HCT116 (cell line): ENCODE measurements around the gene KRT6A. TPM values are rescaled to one million over a fixed set of nuclear protein-coding genes. Genes with fewer than 3 reads are reported as not detected.

Experiments used
- ATAC-seq: fragments of 200-7000 bp; cut with Tn5 transposase; 2 replicates; pipeline ENCODE4 v1.9.1; 2020; ENCODE audit warnings: mild to moderate bottlenecking, moderate library complexity
- BruUV-seq: library from RNA; stranded (reverse); fragments of 400-500 nt; replicated peaks from 2 replicates; lab custom pipeline; 2021; lab: Mats Ljungman, UMichigan
- CTCF ChIA-PET: fragments of 300-600 bp; sonication (Branson Sonifier 250); formaldehyde crosslinking; loops from one replicate; lab custom pipeline; 2021; ENCODE audit warnings: antibody characterized with exemption; lab: Charles Lee
- POLR2A ChIA-PET: fragments of 300-600, 350-600 bp; sonication (Branson Sonifier 250); formaldehyde crosslinking; loops from one replicate; lab custom pipeline; 2021; ENCODE audit warnings: antibody characterized with exemption; lab: Charles Lee
- RAD21 ChIA-PET, 2 experiments: fragments of 300-600 bp; sonication (Branson Sonifier 250); formaldehyde crosslinking; loops; one replicate each; lab custom pipeline; 2023; ENCODE audit warnings: low total read pairs in 2 of 2; ENCODE audit not compliant: uncharacterized antibody in 2 of 2, unreplicated experiment in 2 of 2, low non-redundant PET in 1 of 2; lab: Charles Lee
- DNase-seq: peaks from one replicate; pipeline ENCODE4 v3.0.0-alpha.2; 2010; ENCODE audit warnings: low read depth, low spot score
- H2AFZ ChIP-seq: fragments of 200-600 bp; shearing (Covaris generic), sonication (generic); 2 replicates; pipeline ENCODE4 v1.6.1; 2017; ENCODE audit warnings: low read depth, mixed run types, mixed read lengths, antibody characterized with exemption, low read length; ENCODE audit not compliant: poor library complexity, severe bottlenecking
- H3K27ac ChIP-seq: 2 replicates; pipeline ENCODE4 v1.5.1; 2012; ENCODE audit warnings: low read depth, low read length
- H3K27me3 ChIP-seq: fragments of 200-600 bp; sonication (generic); 2 replicates; pipeline ENCODE4 v1.6.1; 2016; ENCODE audit warnings: mixed run types, low read length, mixed read lengths; ENCODE audit not compliant: insufficient read depth
- H3K36me3 ChIP-seq, 2 experiments: fragments of 200-500 bp in 1 of 2; fragments of 200-600 bp in 1 of 2; sonication (Bioruptor generic) in 1 of 2; sonication (generic) in 1 of 2; 2 replicates each; pipeline versions ENCODE4 v1.5.1 to v1.6.1; 2014 to 2016; ENCODE audit warnings: low read length in 2 of 2, inconsistent platforms in 1 of 2, mixed read lengths in 1 of 2, mixed run types in 1 of 2; ENCODE audit not compliant: insufficient read depth in 2 of 2, control insufficient read depth in 1 of 2
- H3K4me1 ChIP-seq, 2 experiments: fragments of 200-600 bp in 1 of 2; sonication (generic) in 1 of 2; 2 replicates each; pipeline versions ENCODE4 v1.5.1 to v1.6.1; 2012 to 2017; ENCODE audit warnings: low read length in 2 of 2, inconsistent platforms in 1 of 2, mild to moderate bottlenecking in 1 of 2, mixed read lengths in 1 of 2, mixed run types in 1 of 2, moderate library complexity in 1 of 2; ENCODE audit not compliant: insufficient read depth in 2 of 2, control insufficient read depth in 1 of 2
- H3K4me2 ChIP-seq: fragments of 200-600 bp; sonication (generic); 2 replicates; pipeline ENCODE4 v1.6.1; 2017; ENCODE audit warnings: mixed run types, low read length, mixed read lengths
- H3K4me3 ChIP-seq, 2 experiments: fragments of 200-600 bp in 1 of 2; sonication (generic) in 1 of 2; replicated peaks in 1 of 2; 2 replicates each; pipeline ENCODE4 v1.5.1; 2011 to 2016; ENCODE audit warnings: low read length in 2 of 2, control low read depth in 1 of 2, low read depth in 1 of 2, mild to moderate bottlenecking in 1 of 2, mixed read lengths in 1 of 2, mixed run types in 1 of 2
- H3K79me2 ChIP-seq: fragments of 200-600 bp; sonication (generic); 2 replicates; pipeline ENCODE4 v1.6.1; 2017; ENCODE audit warnings: mild to moderate bottlenecking, mixed run types, low read length, moderate library complexity, mixed read lengths; ENCODE audit not compliant: insufficient read depth
- H3K9ac ChIP-seq: fragments of 200-600 bp; sonication (generic); 2 replicates; pipeline ENCODE4 v1.6.1; 2016; ENCODE audit warnings: low read length, mixed read lengths
- H3K9me2 ChIP-seq: fragments of 200-600 bp; sonication (generic), shearing (Covaris generic); 2 replicates; pipeline ENCODE4 v1.6.1; 2017; ENCODE audit warnings: mixed run types, mild to moderate bottlenecking, moderate library complexity; ENCODE audit not compliant: insufficient read depth
- H3K9me3 ChIP-seq, 2 experiments: fragments of 200-500 bp in 1 of 2; fragments of 200-600 bp in 1 of 2; sonication (Bioruptor generic) in 1 of 2; sonication (generic) in 1 of 2; 2 replicates each; pipeline ENCODE4 v1.6.1; 2014 to 2017; ENCODE audit warnings: low read length in 2 of 2, mixed read lengths in 2 of 2, inconsistent platforms in 1 of 2, low read depth in 1 of 2, mild to moderate bottlenecking in 1 of 2, mixed run types in 1 of 2, moderate library complexity in 1 of 2; ENCODE audit not compliant: control insufficient read depth in 1 of 2, insufficient read depth in 1 of 2
- H4K20me1 ChIP-seq: fragments of 200-600 bp; sonication (generic), shearing (Covaris generic); 2 replicates; pipeline ENCODE4 v1.6.1; 2017; ENCODE audit warnings: mixed run types, mild to moderate bottlenecking, moderate library complexity; ENCODE audit not compliant: insufficient read depth
- CBX3 ChIP-seq: IDR thresholded peaks from 2 replicates; pipeline ENCODE4 v1.6.1; 2012; ENCODE audit warnings: low read depth
- CEBPB ChIP-seq: IDR thresholded peaks from 2 replicates; pipeline ENCODE4 v1.6.1; 2012; ENCODE audit warnings: low read depth
- EGR1 ChIP-seq: IDR thresholded peaks from 2 replicates; pipeline ENCODE4 v1.6.1; 2012; ENCODE audit warnings: low read depth
- ELF1 ChIP-seq: IDR thresholded peaks from 2 replicates; pipeline ENCODE4 v1.6.1; 2012; ENCODE audit warnings: low read depth, borderline replicate concordance
- EZH2 ChIP-seq: fragments of 200-600 bp; sonication (generic); IDR thresholded peaks from 2 replicates; pipeline ENCODE4 v1.6.1; 2017; ENCODE audit warnings: antibody characterized with exemption, mixed run types
- POLR2A ChIP-seq: IDR thresholded peaks from 2 replicates; pipeline ENCODE4 v1.7.0; 2011; ENCODE audit warnings: borderline replicate concordance; ENCODE audit not compliant: insufficient read depth, insufficient read length; ENCODE audit errors: extremely low read depth
- POLR2AphosphoS5 ChIP-seq: IDR thresholded peaks from 2 replicates; pipeline ENCODE4 v1.6.1; 2011; ENCODE audit warnings: mild to moderate bottlenecking, low read depth, low read length, moderate library complexity
- RAD21 ChIP-seq: IDR thresholded peaks from 2 replicates; pipeline ENCODE4 v1.6.1; 2012; ENCODE audit warnings: low read depth, mild to moderate bottlenecking
- SIN3A ChIP-seq: IDR thresholded peaks from 2 replicates; pipeline ENCODE4 v1.6.1; 2012; ENCODE audit warnings: low read depth
- SP1 ChIP-seq: IDR thresholded peaks from 2 replicates; pipeline ENCODE4 v1.6.1; 2012; ENCODE audit warnings: low read depth
- SRF ChIP-seq: IDR thresholded peaks from 2 replicates; pipeline ENCODE4 v1.6.1; 2012; ENCODE audit warnings: low read depth
- TCF7L2 ChIP-seq: IDR thresholded peaks from 2 replicates; pipeline ENCODE4 v1.7.0; 2011; ENCODE audit warnings: borderline replicate concordance, inconsistent platforms; ENCODE audit not compliant: insufficient read depth, insufficient read length; ENCODE audit errors: extremely low read depth
- YY1 ChIP-seq: IDR thresholded peaks from 2 replicates; pipeline ENCODE4 v1.6.1; 2011; ENCODE audit warnings: low read length, low read depth, moderate library complexity, mild to moderate bottlenecking; ENCODE audit not compliant: insufficient replicate concordance; ENCODE audit errors: extremely low read depth
- ZFX ChIP-seq: fragments of 450-650 bp; IDR thresholded peaks from 2 replicates; pipeline ENCODE4 v1.6.1; 2017
- ZNF274 ChIP-seq: fragments of 200-500 bp; sonication (Bioruptor generic); IDR thresholded peaks from 2 replicates; pipeline ENCODE4 v1.6.1; 2014; ENCODE audit warnings: mild to moderate bottlenecking, low read depth, low read length, inconsistent platforms
- intact Hi-C: fragments of 100-400 bp; cut with micrococcal nuclease; formaldehyde crosslinking; loops from 2 replicates; pipeline ENCODE4 v1.10.0; 2022
- total RNA-seq: library from RNA; stranded (reverse); gene quantifications from one replicate; pipeline ENCODE4 v1.2.1, GENCODE V29; 2021; ENCODE audit not compliant: unreplicated experiment
- TF ChIP-seq, protein P1 (sequence below): IDR thresholded peaks from 2 replicates; pipeline ENCODE4 v1.6.1; 2012
- TF ChIP-seq, protein P2 (sequence below): IDR thresholded peaks from 2 replicates; pipeline ENCODE4 v1.6.1; 2011; ENCODE audit warnings: mild to moderate bottlenecking, low read length, moderate library complexity; ENCODE audit not compliant: insufficient replicate concordance; ENCODE audit errors: extremely low read depth

The KRT6A gene
- total RNA-seq, 1 experiment from 2014 or later: 0.66 TPM

DNA sequence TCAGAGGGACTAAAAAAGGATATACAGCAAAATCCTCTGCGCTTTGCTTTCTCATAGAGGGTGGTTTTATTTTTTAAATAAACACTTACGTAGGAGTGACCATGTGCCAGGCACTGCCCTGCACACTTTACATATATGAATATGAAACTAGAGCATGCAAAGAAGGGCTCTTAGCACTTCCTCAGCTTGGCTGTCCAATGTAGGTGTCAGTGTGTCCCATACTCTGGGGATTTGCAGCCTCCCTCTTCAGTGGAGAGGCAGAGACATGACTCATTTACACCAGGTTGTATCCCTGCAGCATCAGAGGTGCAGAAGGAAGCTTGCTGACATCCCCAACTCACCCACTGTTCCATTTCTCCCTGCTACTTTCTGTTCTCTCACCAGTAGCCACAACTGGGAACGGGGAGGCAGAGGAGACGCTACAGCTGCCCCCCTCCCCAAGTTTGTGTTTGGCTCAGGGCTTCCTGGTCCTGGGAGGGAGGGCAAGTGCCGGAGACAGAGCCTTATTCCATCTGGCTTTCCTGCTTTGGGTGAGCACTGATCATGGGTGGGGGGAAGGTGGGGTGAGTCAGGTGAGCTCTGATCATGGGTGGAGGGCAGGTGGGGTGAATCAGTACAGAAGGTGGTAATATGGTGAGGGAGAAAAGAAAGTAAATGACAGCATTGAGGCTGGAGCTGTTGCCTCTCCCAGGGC is 32.0 kb upstream of the KRT6A start:
- ATAC-seq: no peak
- H3K4me3 ChIP-seq: no peak overlapping the region

DNA sequence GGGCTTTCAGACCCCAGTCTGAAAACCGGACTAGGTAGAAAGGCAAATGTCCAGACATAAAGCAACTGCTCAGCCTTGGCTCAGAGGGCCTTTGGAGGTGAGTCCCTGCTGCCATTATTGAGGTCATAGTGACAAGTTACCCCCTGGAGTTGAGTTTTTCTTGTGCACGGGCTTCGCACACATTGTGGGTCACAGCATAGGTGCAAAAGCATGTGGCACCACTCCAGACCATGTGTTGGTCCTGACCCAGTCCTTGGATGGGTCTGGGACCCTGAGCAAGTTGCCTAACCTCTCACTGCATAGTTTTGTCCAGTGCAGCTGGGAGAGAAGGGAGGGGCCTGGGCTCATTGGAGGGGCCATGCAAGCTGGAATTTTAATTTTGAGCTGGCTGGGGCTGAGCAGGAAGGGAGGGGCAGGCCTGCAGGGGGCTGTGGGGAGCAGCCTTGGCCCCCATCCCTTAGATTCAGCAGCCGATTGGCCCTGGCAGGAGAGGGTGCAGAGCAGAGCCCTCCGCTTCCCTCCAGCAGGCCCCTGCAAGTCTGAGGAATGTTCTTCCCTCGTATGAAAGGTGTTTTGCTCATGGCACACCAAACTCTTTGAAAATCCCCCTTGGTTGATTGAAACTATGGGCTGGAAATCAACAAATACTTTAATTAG is 31.3 kb upstream of the KRT6A start:
- H3K9ac ChIP-seq: no peak overlapping the region
- DNase-seq: no peak
- CTCF ChIA-PET: no interaction called here

More for the DNA sequence above, 32.0 kb upstream of the KRT6A start:
- peak overlapping the region; percentile 14; the same call in 1 of the 2 replicates for H3K4me2 ChIP-seq
- H3K27me3 ChIP-seq: no peaks in the 10 kb centered on the region
- H4K20me1 ChIP-seq: no peaks in the 10 kb centered on the region
- H3K4me1 ChIP-seq: peaks cover 34 to 60% of the 10 kb centered on the region in 2 experiments
- intact Hi-C loops: no loop called here
- ChIA-PET RAD21 (no interaction called here), POLR2A (no interaction called here)
- H3K9ac ChIP-seq: no peak overlapping the region
- no peaks in the 10 kb centered on the region for H3K9me2 ChIP-seq
- DNase-seq: no peak
- H2AFZ ChIP-seq: no peak overlapping the region
- H3K36me3 ChIP-seq: no peaks in the 10 kb centered on the region
- no peaks in the 10 kb centered on the region for H3K79me2 ChIP-seq
- TF ChIP-seq EGR1 (no peak), SIN3A (no peak), RAD21 (no peak), CEBPB (no peak)
- TF ChIP-seq, all 23 proteins: peak for 0
- H3K9me3 ChIP-seq: no peaks in the 10 kb centered on the region
- CTCF ChIA-PET: no interaction called here
- H3K27ac ChIP-seq: no peak overlapping the region
- BruUV-seq: no TSS peak

More for the DNA sequence above, 31.3 kb upstream of the KRT6A start:
- POLR2A ChIA-PET: no interaction called here
- BruUV-seq: no TSS peak
- intact Hi-C loops: no loop called here
- H3K36me3 ChIP-seq: no peaks in the 10 kb centered on the region
- no peaks in the 10 kb centered on the region for H3K9me3 ChIP-seq
- H3K79me2 ChIP-seq: no peaks in the 10 kb centered on the region
- no peak for ATAC-seq
- no peak for TF ChIP-seq SRF
- TF ChIP-seq, protein P1, sequence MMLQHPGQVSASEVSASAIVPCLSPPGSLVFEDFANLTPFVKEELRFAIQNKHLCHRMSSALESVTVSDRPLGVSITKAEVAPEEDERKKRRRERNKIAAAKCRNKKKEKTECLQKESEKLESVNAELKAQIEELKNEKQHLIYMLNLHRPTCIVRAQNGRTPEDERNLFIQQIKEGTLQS: no peak
- TF ChIP-seq, protein P2, sequence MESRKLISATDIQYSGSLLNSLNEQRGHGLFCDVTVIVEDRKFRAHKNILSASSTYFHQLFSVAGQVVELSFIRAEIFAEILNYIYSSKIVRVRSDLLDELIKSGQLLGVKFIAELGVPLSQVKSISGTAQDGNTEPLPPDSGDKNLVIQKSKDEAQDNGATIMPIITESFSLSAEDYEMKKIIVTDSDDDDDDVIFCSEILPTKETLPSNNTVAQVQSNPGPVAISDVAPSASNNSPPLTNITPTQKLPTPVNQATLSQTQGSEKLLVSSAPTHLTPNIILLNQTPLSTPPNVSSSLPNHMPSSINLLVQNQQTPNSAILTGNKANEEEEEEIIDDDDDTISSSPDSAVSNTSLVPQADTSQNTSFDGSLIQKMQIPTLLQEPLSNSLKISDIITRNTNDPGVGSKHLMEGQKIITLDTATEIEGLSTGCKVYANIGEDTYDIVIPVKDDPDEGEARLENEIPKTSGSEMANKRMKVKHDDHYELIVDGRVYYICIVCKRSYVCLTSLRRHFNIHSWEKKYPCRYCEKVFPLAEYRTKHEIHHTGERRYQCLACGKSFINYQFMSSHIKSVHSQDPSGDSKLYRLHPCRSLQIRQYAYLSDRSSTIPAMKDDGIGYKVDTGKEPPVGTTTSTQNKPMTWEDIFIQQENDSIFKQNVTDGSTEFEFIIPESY: no peak
- TF ChIP-seq ZNF274: no peak
- no peak for TF ChIP-seq CEBPB
- no peak for TF ChIP-seq TCF7L2
- no peak for TF ChIP-seq SIN3A
- no peak for TF ChIP-seq POLR2AphosphoS5
- no peak for TF ChIP-seq CBX3
- no peak for TF ChIP-seq SP1
- no peak for TF ChIP-seq ZFX
- no peak for TF ChIP-seq POLR2A
- TF ChIP-seq YY1: no peak
- no peak for TF ChIP-seq ELF1
- TF ChIP-seq RAD21: no peak
- no peak for TF ChIP-seq EZH2
- H3K4me1 ChIP-seq: peaks cover 34 to 60% of the 10 kb centered on the region in 2 experiments
- RAD21 ChIA-PET: no interaction called here
- H4K20me1 ChIP-seq: no peaks in the 10 kb centered on the region
- H3K9me2 ChIP-seq: no peaks in the 10 kb centered on the region
- no peaks in the 10 kb centered on the region for H3K27me3 ChIP-seq
- H3K4me2 ChIP-seq: peak overlapping the region; percentile 14; the same call in 1 of the 2 replicates
- no peak overlapping the region for H3K4me3 ChIP-seq
- no peak overlapping the region for H3K27ac ChIP-seq
- no peak overlapping the region for H2AFZ ChIP-seq
